Naive thymus-derived CD4-positive, alpha-beta T cell (primary cell): Measurements from ENCODE around the gene HNRNPL. TPM values are rescaled to one million over a fixed set of nuclear protein-coding genes. Genes with fewer than 3 reads are reported as not detected.

Experiments used
- ATAC-seq: fragments of 150-1000 bp; cut with Tn5 transposase; 2 replicates; pipeline ENCODE4 v1.10.0; 2021; ENCODE audit warnings: mild to moderate bottlenecking, moderate library complexity
- CTCF ChIA-PET: fragments of 350-600 bp; sonication (Branson Sonifier 250); formaldehyde crosslinking; loops from one replicate; lab custom pipeline; 2021; ENCODE audit warnings: antibody characterized with exemption; lab: Charles Lee
- POLR2A ChIA-PET: fragments of 350-600 bp; sonication (Branson Sonifier 250); formaldehyde crosslinking; loops from one replicate; lab custom pipeline; 2021; ENCODE audit warnings: antibody characterized with exemption, inconsistent platforms; lab: Charles Lee
- DNase-seq, 9 donors: peaks; one replicate each; pipeline versions ENCODE4 v3.0.0 to v3.0.0-alpha.2; 2020 to 2022; ENCODE audit warnings: mixed read lengths in 1 of 9
- H3K27ac ChIP-seq: one replicate; pipeline ENCODE4 v1.7.0; 2013; ENCODE audit warnings: mild to moderate bottlenecking, low read depth, low read length, moderate library complexity
- H3K27me3 ChIP-seq, 2 donors: one replicate each; pipeline ENCODE4 v1.7.0; 2013; ENCODE audit warnings: low read length in 2 of 2, mild to moderate bottlenecking in 2 of 2, moderate library complexity in 2 of 2; ENCODE audit not compliant: control insufficient read depth in 2 of 2, insufficient read depth in 2 of 2
- H3K36me3 ChIP-seq, 3 experiments: 1 replicate in 2 of 3; 2 replicates in 1 of 3; pipeline ENCODE4 v1.7.0; 2013; ENCODE audit warnings: low read length in 3 of 3, mild to moderate bottlenecking in 3 of 3, moderate library complexity in 1 of 3; ENCODE audit not compliant: insufficient read depth in 3 of 3, control insufficient read depth in 2 of 3
- H3K4me1 ChIP-seq, 2 donors: one replicate each; pipeline ENCODE4 v1.7.0; 2013; ENCODE audit warnings: low read length in 2 of 2, mild to moderate bottlenecking in 2 of 2, moderate library complexity in 1 of 2; ENCODE audit not compliant: control insufficient read depth in 2 of 2, insufficient read depth in 2 of 2
- H3K4me3 ChIP-seq: 2 replicates; pipeline ENCODE4 v1.7.0; 2013; ENCODE audit warnings: mild to moderate bottlenecking, low read length
- H3K9me3 ChIP-seq, 3 experiments: 1 replicate in 2 of 3; 2 replicates in 1 of 3; pipeline ENCODE4 v1.7.0; 2013; ENCODE audit warnings: low read length in 3 of 3; ENCODE audit not compliant: control insufficient read depth in 2 of 3
- H3K27ac Mint-ChIP-seq, 9 donors: one replicate each; pipeline ENCODE4 v1.8.0; 2020 to 2022; ENCODE audit warnings: mixed read lengths in 9 of 9, mild to moderate bottlenecking in 8 of 9, moderate library complexity in 5 of 9, inconsistent platforms in 2 of 9
- H3K27me3 Mint-ChIP-seq, 5 donors: one replicate each; pipeline ENCODE4 v1.8.0; 2021 to 2022; ENCODE audit warnings: mixed read lengths in 5 of 5, mild to moderate bottlenecking in 1 of 5
- H3K36me3 Mint-ChIP-seq, 5 donors: one replicate each; pipeline ENCODE4 v1.8.0; 2020 to 2022; ENCODE audit warnings: mixed read lengths in 5 of 5, mild to moderate bottlenecking in 3 of 5, inconsistent platforms in 1 of 5
- H3K4me1 Mint-ChIP-seq, 7 donors: one replicate each; pipeline ENCODE4 v1.8.0; 2020 to 2022; ENCODE audit warnings: mixed read lengths in 7 of 7, mild to moderate bottlenecking in 3 of 7, inconsistent platforms in 1 of 7
- H3K4me3 Mint-ChIP-seq, 10 donors: one replicate each; pipeline ENCODE4 v1.8.0; 2020 to 2022; ENCODE audit warnings: mild to moderate bottlenecking in 10 of 10, mixed read lengths in 10 of 10, moderate library complexity in 6 of 10, inconsistent platforms in 2 of 10
- H3K9me3 Mint-ChIP-seq, 11 donors: one replicate each; pipeline ENCODE4 v1.8.0; 2020 to 2022; ENCODE audit warnings: mixed read lengths in 11 of 11, mild to moderate bottlenecking in 4 of 11, inconsistent platforms in 1 of 11, moderate library complexity in 1 of 11
- intact Hi-C, 2 donors: fragments of 100-400 bp; cut with micrococcal nuclease; formaldehyde crosslinking; loops; one replicate each; pipeline ENCODE4 v1.15.1; 2023
- polyA plus RNA-seq, 2 donors: library from polyadenylated mRNA; unstranded; fragments of 300-500 nt; fragmentation: Illumina TruSeq; gene quantifications; one replicate each; pipeline ENCODE4 v1.2.3, GENCODE V29; 2021
- total RNA-seq, 6 experiments: library from RNA in 5 of 6; stranded (reverse) in 5 of 6; gene quantifications; 1 replicate in 5 of 6; 2 replicates in 1 of 6; pipeline ENCODE4 v1.2.3 and lab custom pipeline; 2021 to 2026

The HNRNPL gene
- total and polyA plus RNA-seq, 7 experiments from 2014 or later: 70.6 to 539 (median 349) TPM

GRCh38 chr19:38880076-38880881, 30.5 kb upstream of the HNRNPL start:
- no peaks in the 10 kb centered on the region for H3K27me3 Mint-ChIP-seq
- POLR2A ChIA-PET: interaction anchor here (0.7 to 19.2 kb wide), 6 partner anchors 7 to 166 kb away, joined by 3 to 317 read pairs (median 9); partner anchors contain the start of genes HNRNPL, MRPS12, NFKBIB and SARS2
- DNase-seq: no peak
- H3K4me3 Mint-ChIP-seq: peak overlapping the region in 6 of 10 donors; percentile 32 to 74 (median 40)
- Histone ChIP-seq H3K9me3 (no peaks in the 10 kb centered on the region), H3K4me1 (peaks cover 22 to 30% of the 10 kb centered on the region in 2 donors), H3K27ac (peak overlapping the region; percentile 93), H3K36me3 (peaks cover 0 to 14% (median 0%) of the 10 kb centered on the region in 3 experiments), H3K4me3 (no peak overlapping the region), H3K27me3 (no peaks in the 10 kb centered on the region)
- H3K4me1 Mint-ChIP-seq: peaks cover 15 to 43% (median 26%) of the 10 kb centered on the region in 7 donors
- H3K27ac Mint-ChIP-seq: peak overlapping the region; percentile 63 to 99 (median 88)
- H3K9me3 Mint-ChIP-seq: peaks cover 0 to 2% (median 0%) of the 10 kb centered on the region in 11 donors
- intact Hi-C loops: no loop called here
- peaks cover 0 to 10% (median 0%) of the 10 kb centered on the region in 5 donors for H3K36me3 Mint-ChIP-seq
- CTCF ChIA-PET: interaction anchor here (1.0 to 3.6 kb wide), 2 partner anchors 7 to 11 kb away, joined by 3 to 18 read pairs; no protein-coding TSS in a partner anchor
- ATAC-seq: no peak

- Histone ChIP-seq H3K4me3 (peak overlapping the region; percentile 60), H3K27ac (peak overlapping the region; percentile 93), H3K27me3 (no peaks in the 10 kb centered on the region), H3K9me3 (no peaks in the 10 kb centered on the region), H3K4me1 (peaks cover 22 to 30% of the 10 kb centered on the region in 2 donors), H3K36me3 (peaks cover 0 to 14% (median 0%) of the 10 kb centered on the region in 3 experiments)
- Mint-ChIP-seq H3K4me1 (peaks cover 15 to 43% (median 26%) of the 10 kb centered on the region in 7 donors), H3K27ac (peak overlapping the region in 8 of 9 donors; percentile 96 to 99 (median 97)), H3K27me3 (no peaks in the 10 kb centered on the region), H3K36me3 (peaks cover 0 to 10% (median 0%) of the 10 kb centered on the region in 5 donors), H3K9me3 (peaks cover 0 to 2% (median 0%) of the 10 kb centered on the region in 11 donors), H3K4me3 (peak overlapping the region in 4 of 10 donors; percentile 32 to 90 (median 83))
- ChIA-PET CTCF (interaction anchor here (1.0 to 3.6 kb wide), 4 partner anchors 8 to 26 kb away, joined by 3 to 18 read pairs (median 8); no protein-coding TSS in a partner anchor), POLR2A (interaction anchor here (0.8 to 19.2 kb wide), 10 partner anchors 8 to 505 kb away, joined by 3 to 317 read pairs (median 10); partner anchors contain the start of genes HNRNPL, MRPS12, PSMD8 and SARS2)
- DNase-seq: no peak
- ATAC-seq: no peak
- intact Hi-C loops: loop anchor here in 1 of 2 donors (2.0 kb wide), 2 partner anchors 49 to 51 kb away; partner anchors contain the start of genes ECH1, MRPS12 and SARS2
Observed at GRCh38 chr19:38879400-38879751, 29.6 kb upstream of the HNRNPL start.

- Histone ChIP-seq H3K9me3 (no peaks in the 10 kb centered on the region), H3K27ac (peak overlapping the region; percentile 93), H3K27me3 (no peaks in the 10 kb centered on the region), H3K4me1 (peaks cover 22 to 30% of the 10 kb centered on the region in 2 donors), H3K4me3 (peak overlapping the region; percentile 60), H3K36me3 (peaks cover 0 to 14% (median 0%) of the 10 kb centered on the region in 3 experiments)
- ChIA-PET POLR2A (interaction anchor here (0.6 to 19.2 kb wide), 17 partner anchors 9 to 504 kb away, joined by 3 to 317 read pairs (median 5); partner anchors contain the start of genes ECH1, HNRNPL, MRPS12 and NFKBIB), CTCF (interaction anchor here (0.6 to 3.6 kb wide), 7 partner anchors 9 to 53 kb away, joined by 3 to 18 read pairs (median 7); no protein-coding TSS in a partner anchor)
- Mint-ChIP-seq H3K27me3 (no peaks in the 10 kb centered on the region), H3K4me1 (peaks cover 15 to 43% (median 26%) of the 10 kb centered on the region in 7 donors), H3K9me3 (peaks cover 0 to 2% (median 0%) of the 10 kb centered on the region in 11 donors), H3K27ac (peak overlapping the region; percentile 95 to 99 (median 97)), H3K36me3 (peaks cover 0 to 13% (median 0%) of the 10 kb centered on the region in 5 donors), H3K4me3 (peak overlapping the region; percentile 58 to 98 (median 88))
- intact Hi-C loops: loop anchor here (1.0 to 2.0 kb wide), 5 partner anchors 8 to 52 kb away; partner anchors contain the start of genes NFKBIB (in 2 of the 2), SIRT2 (in 2 of the 2), ECH1 (in 1 of the 2) and MRPS12 (in 1 of the 2)
- no peak for ATAC-seq
- no peak for DNase-seq
Observed at GRCh38 chr19:38878575-38879399, 29.0 kb upstream of the HNRNPL start.

DNA sequence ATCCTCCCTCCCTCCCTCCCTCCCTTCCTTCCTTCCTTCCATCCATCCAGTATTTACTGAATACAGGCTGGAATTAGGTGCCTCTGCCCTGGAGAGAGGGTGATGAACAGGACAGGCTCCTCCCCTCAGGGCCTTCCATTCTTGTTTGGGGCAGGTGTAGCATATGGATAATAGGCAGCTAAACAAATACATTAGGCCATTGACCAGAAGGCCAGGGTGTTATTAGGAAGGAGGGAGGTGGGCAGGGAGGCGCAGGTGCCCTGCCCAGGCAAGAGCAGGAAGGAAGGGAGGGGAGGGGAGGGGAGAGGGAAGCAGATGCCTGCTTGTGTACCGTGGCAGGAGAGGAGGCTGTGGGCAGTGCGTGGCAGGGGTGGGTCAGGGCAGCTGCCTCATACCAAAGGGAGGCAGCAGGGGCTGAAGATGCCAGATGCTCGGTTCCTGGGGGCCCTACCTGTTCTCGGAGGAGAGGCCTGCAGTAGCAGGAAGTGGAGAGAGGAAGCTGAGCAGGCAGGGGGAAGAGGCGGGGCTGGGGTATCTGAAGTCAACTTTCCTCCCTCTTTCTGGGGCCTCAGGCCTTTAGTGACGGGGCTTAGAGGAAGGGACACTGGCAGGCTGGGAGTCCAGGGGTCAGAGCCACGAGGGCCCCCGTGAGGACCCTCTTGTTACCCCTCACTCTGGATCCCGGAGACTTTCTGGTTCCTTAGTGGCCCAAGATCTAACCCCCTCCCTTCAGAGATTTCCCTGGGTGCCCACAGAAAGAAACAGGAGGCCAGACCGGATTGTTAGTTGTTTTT, 28.2 kb upstream of the HNRNPL start, which contains the start of gene RINL:
Gene RINL, minus strand, starts transcription at position 495 of the 794 bp plus-strand sequence. CDS start 1,533 bp downstream, outside the sequence.
- H3K27me3 ChIP-seq: no peaks in the 10 kb centered on the region
- CTCF ChIA-PET: interaction anchor here (0.6 to 3.6 kb wide), 9 partner anchors 9 to 54 kb away, joined by 3 to 18 read pairs (median 3); no protein-coding TSS in a partner anchor
- POLR2A ChIA-PET: interaction anchor here (0.6 to 19.2 kb wide), 16 partner anchors 8 to 503 kb away, joined by 3 to 317 read pairs (median 6); partner anchors contain the start of genes ECH1, HNRNPL, MRPS12 and NFKBIB
- peak within 1 kb of the TSS; percentile 93 for H3K27ac ChIP-seq
- H3K4me1 ChIP-seq: peaks cover 22 to 30% of the 10 kb centered on the region in 2 donors
- no peaks in the 10 kb centered on the region for H3K9me3 ChIP-seq
- Mint-ChIP-seq H3K9me3 (peaks cover 0 to 2% (median 0%) of the 10 kb centered on the region in 11 donors), H3K4me1 (peaks cover 15 to 47% (median 30%) of the 10 kb centered on the region in 7 donors), H3K36me3 (peaks cover 3 to 18% (median 4%) of the 10 kb centered on the region in 5 donors), H3K27me3 (no peaks in the 10 kb centered on the region), H3K27ac (peak within 1 kb of the TSS; percentile 95 to 99 (median 97)), H3K4me3 (peak within 1 kb of the TSS; percentile 58 to 98 (median 88))
- ATAC-seq (peak; percentile 94), DNase-seq (peak; percentile 41 to 78 (median 74))
- peak within 1 kb of the TSS; percentile 60 for H3K4me3 ChIP-seq
- intact Hi-C loops: loop anchor here (1.0 to 2.0 kb wide), 5 partner anchors 8 to 53 kb away; partner anchors contain the start of genes NFKBIB (in 2 of the 2), SIRT2 (in 2 of the 2), ECH1 (in 1 of the 2) and MRPS12 (in 1 of the 2)
- peaks cover 0 to 9% (median 0%) of the 10 kb centered on the region in 3 experiments for H3K36me3 ChIP-seq
